ENCODE measurements around the gene SNRK.
"Not testable (repeated sequence)": the region's sequence is repeated elsewhere in the genome, so short reads cannot be mapped to it uniquely, and the experiment has no call there.

SNRK gene

GRCh38 chr3:43353923-43354670 is 67.8 kb downstream of the SNRK start:
- Histone ChIP-seq H3K9me3 (ENCODE audit: severe bottlenecking) (peaks cover 5% of the 10 kb centered on the region), H3K36me3 (peaks cover 10% of the 10 kb centered on the region), H3K27me3 (ENCODE audit: insufficient read depth, low read depth, severe bottlenecking) (no peaks in the 10 kb centered on the region), H3K27ac (no peak overlapping the region), H3K4me3 (ENCODE audit: low read depth, low read length) (no peak overlapping the region)
- TF ChIP-seq CTCF (IDR thresholded peaks at IDR 0.05; ENCODE audit: low read depth, low read length) = no peak
- no peak for DNase-seq

GRCh38 chr3:43356033-43356432 is 69.7 kb downstream of the SNRK start:
- H3K36me3 ChIP-seq; DNase-seq; H3K9me3 ChIP-seq (ENCODE audit: severe bottlenecking); H3K27me3 ChIP-seq (ENCODE audit: insufficient read depth, low read depth, severe bottlenecking); H3K4me3 ChIP-seq (ENCODE audit: low read depth, low read length); H3K27ac ChIP-seq: not testable (repeated sequence)

GRCh38 chr3:43361077-43361476 is 74.7 kb downstream of the SNRK start:
- Histone ChIP-seq H3K4me3 (ENCODE audit: low read depth, low read length) (no peak overlapping the region), H3K27ac (no peak overlapping the region), H3K27me3 (ENCODE audit: insufficient read depth, low read depth, severe bottlenecking) (no peaks in the 10 kb centered on the region), H3K9me3 (ENCODE audit: severe bottlenecking) (peaks cover 3% of the 10 kb centered on the region), H3K36me3 (no peaks in the 10 kb centered on the region)
- TF ChIP-seq CTCF (IDR thresholded peaks at IDR 0.05; ENCODE audit: low read depth, low read length) = no peak
- DNase-seq = no peak

- no peaks in the 10 kb centered on the region for H3K36me3 ChIP-seq
- H3K27me3 ChIP-seq (ENCODE audit: insufficient read depth, low read depth, severe bottlenecking) = no peaks in the 10 kb centered on the region
- no peak for DNase-seq
- H3K27ac ChIP-seq = no peak overlapping the region
- H3K9me3 ChIP-seq (ENCODE audit: severe bottlenecking) = no peaks in the 10 kb centered on the region
- no peak for TF ChIP-seq CTCF (IDR thresholded peaks at IDR 0.05; ENCODE audit: low read depth, low read length)
- no peak overlapping the region for H3K4me3 ChIP-seq (ENCODE audit: low read depth, low read length)
Observed at GRCh38 chr3:43362183-43362582, 75.8 kb downstream of the SNRK start.

GRCh38 chr3:43362961-43363360 is 76.6 kb downstream of the SNRK start:
- no peaks in the 10 kb centered on the region for H3K9me3 ChIP-seq (ENCODE audit: severe bottlenecking)
- no peak overlapping the region for H3K27ac ChIP-seq
- no peak for DNase-seq
- TF ChIP-seq CTCF (IDR thresholded peaks at IDR 0.05; ENCODE audit: low read depth, low read length) = no peak
- no peaks in the 10 kb centered on the region for H3K27me3 ChIP-seq (ENCODE audit: insufficient read depth, low read depth, severe bottlenecking)
- no peaks in the 10 kb centered on the region for H3K36me3 ChIP-seq
- no peak overlapping the region for H3K4me3 ChIP-seq (ENCODE audit: low read depth, low read length)

- Histone ChIP-seq H3K36me3 (no peaks in the 10 kb centered on the region), H3K9me3 (ENCODE audit: severe bottlenecking) (no peaks in the 10 kb centered on the region), H3K27ac (no peak overlapping the region), H3K27me3 (ENCODE audit: insufficient read depth, low read depth, severe bottlenecking) (no peaks in the 10 kb centered on the region), H3K4me3 (ENCODE audit: low read depth, low read length) (no peak overlapping the region)
- no peak for TF ChIP-seq CTCF (IDR thresholded peaks at IDR 0.05; ENCODE audit: low read depth, low read length)
- DNase-seq = no peak
Observed at GRCh38 chr3:43363621-43364266, 77.4 kb downstream of the SNRK start.

Measured in WERI-Rb-1 (cell line).